ENCODE measurements around the gene PTMS.

GRCh38 chr12:6816598-6816997, 50.4 kb downstream of the PTMS start:
- TF ChIP-seq CTCF (IDR thresholded peaks at IDR 0.05; ENCODE audit: extremely low read depth in 1 of 2, insufficient read depth in 1 of 2, low read depth in 1 of 2, low read length in 2 of 2) (no peak), EZH2 (IDR thresholded peaks at IDR 0.05; ENCODE audit: borderline replicate concordance, low read depth, low read length, severe bottlenecking) (no peak), POLR2A (IDR thresholded peaks at IDR 0.05; ENCODE audit: low read depth, low read length) (no peak), POLR2AphosphoS5 (IDR thresholded peaks at IDR 0.05; ENCODE audit: insufficient read depth, low read depth, low read length) (no peak), MYC (IDR thresholded peaks at IDR 0.05; ENCODE audit: low read depth, low read length) (no peak), MAX (IDR thresholded peaks at IDR 0.05; ENCODE audit: insufficient read depth, insufficient read length) (no peak), FOS (IDR thresholded peaks at IDR 0.05; ENCODE audit: borderline replicate concordance, insufficient read depth, low read length) (no peak), JUN (IDR thresholded peaks at IDR 0.05; ENCODE audit: borderline replicate concordance, insufficient read depth, insufficient read length, low read depth) (no peak), GATA2 (IDR thresholded peaks at IDR 0.05; ENCODE audit: insufficient read depth, insufficient read length, low read depth, low read length) (no peak)
